Measurements from ENCODE around the gene SORCS3.

GRCh38 chr10:104711302-104711721, 70.2 kb downstream of the SORCS3 start:
- no peak for TF ChIP-seq EZH2 (IDR thresholded peaks at IDR 0.05)
- TF ChIP-seq POLR2AphosphoS5 (IDR thresholded peaks at IDR 0.05; ENCODE audit: borderline replicate concordance, low read depth, low read length) = no peak
- TF ChIP-seq FOXP2 (optimal IDR thresholded peaks at IDR 0.05; ENCODE audit: control extremely low read depth, extremely low read length, insufficient read depth) = no peak
